NCI-H446 treated with DMSO at 0.1 percent for 48 hours (cell line): ENCODE results near the gene FGF1.

Experiments used
- DNase-seq: peaks from one replicate; lab custom pipeline; 2025; lab: John Stamatoyannopoulos, UW

FGF1 gene

DNA sequence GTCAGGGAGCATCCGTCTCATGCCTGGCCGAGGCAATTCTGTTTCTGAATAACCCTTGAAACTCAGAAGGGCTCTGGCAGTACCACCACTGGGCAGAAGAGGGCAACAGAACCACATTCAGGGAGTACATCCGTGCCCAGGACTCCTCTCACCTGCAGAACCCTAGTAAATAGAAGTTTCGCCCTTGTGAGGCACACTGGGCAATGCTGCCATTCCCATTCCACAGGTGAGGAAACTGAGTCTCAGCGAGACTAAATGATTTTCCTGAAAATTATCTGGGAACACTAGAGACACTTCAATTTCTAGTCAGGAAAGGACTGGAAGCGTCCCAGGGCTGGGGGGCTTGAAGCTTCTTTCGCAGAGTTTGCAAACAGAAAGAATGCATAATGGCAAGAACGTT, 74.7 kb downstream of the FGF1 start:
- no peak for DNase-seq

DNA sequence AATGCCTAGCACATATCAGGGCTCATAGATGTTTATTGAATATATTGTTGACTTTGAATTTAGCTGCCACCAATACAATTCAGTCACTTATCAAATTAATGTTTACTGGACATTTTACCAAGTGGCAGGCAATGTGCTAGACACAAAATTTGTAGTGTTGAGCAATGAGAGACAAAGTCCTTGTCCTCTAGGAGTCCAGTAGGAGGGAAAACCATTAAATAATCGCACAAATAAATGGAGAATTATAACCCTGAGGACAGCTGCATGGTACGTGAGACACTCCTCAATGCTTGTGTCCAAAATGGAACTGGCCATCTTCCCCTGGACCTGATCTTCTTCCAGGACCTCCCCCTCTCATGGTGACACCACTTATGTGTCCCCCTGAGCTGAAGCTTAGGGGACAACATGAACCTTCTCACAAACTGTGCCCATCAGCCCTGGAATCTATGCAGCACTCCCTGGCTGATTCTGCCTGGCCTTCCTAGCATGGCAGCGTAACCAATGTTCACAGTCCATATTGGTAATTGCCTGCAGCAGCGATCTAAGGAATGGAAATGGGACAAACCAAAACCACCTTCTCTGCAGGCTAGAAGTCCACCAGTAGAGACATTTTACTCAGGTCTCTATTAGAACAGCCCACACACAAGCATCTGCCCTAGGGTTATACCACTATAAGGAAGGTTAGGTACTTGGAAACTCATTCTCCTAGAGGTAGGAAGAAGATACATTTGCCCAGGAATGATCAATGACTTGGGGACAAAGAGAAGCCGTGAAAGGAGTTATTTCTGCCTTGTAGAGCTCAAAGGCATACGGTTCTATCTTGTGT, 75.5 kb downstream of the FGF1 start:
- no peak for DNase-seq

DNA sequence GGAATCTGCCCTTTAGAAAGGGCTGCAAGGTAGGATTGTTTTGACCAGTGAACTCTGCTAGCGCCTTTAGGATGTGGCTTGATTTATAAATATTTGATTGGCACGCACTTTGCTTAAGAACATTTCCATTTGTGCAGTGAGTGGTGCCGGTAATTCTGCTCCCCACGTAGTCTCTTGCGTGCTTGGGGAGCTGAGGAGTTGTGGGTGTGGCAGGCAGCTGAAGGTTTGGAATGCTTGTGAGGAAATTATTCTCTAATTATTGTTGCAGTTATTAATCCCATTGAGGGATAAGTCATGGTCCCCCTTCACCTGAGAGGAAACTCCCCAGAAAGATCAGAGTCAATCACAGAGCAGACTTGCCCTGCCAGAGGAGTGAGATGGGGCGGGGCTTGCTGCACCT, 76.7 kb downstream of the FGF1 start:
- no peak for DNase-seq

DNA sequence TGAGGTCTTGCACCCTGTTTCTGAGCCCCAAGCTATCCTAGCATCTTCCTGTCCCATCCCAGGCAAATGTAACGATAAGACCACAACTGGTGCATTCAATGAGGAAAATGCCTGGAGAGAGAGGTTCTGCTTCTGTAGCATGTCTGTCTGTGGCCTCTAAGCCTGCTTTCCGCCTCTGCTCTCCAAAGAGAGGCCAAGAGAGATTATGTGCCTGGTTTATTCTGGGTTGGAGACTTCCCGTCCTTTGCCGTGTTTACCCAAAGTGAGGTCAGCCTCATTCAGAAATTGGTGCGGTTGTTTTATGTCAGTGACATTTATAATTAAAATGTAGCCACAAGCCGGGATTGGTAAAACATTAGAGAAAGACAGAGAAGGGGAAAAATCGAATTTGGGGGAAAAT, 77.8 kb downstream of the FGF1 start:
- no peak for DNase-seq

DNA sequence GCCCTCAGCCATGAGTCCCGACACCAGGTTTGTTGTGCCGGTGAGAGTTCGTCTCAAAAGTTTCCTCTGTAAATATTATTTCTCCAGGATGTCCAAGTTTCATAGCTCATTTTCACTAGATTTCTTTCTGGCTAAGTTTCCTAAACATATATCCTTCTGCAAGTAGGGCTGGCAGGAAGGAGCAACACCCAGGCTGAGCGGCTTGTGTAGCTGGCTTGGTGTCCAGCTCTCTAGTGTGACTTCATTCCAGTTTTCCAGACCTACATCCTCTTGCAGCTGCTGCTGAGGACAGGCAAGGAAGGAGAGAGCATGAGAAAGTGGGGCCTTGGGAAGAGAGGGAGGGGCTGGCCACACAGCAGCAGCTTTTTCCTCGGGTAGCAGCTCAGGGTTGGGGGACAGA, 80.3 kb downstream of the FGF1 start:
- no peak for DNase-seq

DNA sequence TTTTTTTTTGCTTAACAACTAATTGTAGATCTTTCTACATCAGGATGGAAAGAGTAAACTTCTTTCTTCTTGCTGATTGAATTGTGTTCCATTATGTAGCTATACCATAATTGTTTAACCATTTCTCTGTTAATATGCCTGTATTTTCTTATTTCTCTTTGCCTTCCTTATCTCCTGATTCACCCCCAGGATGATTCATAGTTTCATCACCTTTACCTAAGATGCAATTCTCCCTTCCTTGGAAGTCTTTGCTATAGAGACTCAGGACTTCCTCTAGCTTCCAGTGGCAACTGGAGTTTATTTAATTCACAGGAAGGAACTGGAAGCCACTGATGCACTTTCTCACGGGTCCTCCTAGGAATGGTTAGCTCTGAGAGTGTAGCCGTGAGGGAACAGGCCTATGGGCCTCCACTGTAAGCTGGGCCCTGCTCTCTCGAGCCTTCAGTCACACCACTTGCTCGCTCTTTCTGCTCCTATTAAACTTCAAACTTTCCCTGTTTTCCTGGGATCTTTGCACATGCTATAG, 83.1 kb downstream of the FGF1 start:
- no peak for DNase-seq

DNA sequence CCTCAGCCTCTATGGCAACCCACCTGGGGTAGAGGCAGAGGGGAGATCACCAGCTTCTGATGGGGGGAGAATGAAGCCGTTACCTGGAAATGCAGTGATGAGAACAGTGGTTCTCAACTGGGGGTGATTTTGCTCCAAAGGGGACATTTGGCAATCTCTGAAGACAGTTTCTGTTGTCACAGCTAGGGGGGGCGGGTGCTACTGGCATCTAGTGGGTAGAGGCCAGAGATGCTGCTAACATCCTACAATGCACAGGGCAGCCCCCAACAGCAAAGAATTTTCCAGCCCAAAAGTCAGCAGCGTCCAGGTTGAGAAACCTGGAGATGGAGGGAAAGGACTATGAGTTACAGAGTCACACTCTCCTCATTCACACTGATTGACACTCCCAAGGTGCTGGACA, 84.5 kb downstream of the FGF1 start:
- DNase-seq: no peak

DNA sequence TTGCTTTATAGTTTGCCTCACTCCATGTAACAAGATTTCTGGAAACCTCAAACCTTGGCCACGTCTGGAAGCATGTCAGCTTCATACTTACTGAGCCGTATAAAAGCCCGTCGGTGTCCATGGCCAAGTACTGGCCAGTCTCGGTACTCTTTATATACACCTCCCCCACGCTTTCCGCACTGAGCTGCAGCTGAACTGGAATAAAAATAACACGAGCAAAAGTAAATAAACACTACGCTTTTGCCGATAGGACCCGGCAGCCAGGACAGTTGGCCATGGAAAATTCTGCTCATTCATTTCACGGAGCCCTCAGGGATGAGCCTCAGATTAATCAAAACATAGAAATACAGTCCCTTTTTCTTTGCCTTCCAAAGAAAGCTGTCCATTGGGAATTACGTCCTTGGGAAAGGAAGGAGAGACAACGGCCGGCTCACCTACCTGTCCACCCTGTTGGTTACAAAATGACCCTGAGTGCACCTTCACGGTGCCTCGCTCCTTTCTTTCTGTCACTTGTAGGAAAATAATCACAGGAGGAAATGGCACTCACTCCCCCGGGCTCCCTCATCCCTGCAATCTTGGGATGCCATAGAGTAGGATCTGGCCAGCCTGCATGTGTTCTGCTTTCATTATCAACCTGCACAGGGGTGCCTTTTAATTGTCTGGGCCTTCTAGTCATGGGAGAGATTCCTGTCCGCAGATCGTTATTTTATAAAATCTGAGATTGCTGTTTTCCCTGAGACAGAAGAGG, 85.1 kb downstream of the FGF1 start:
- no peak for DNase-seq

DNA sequence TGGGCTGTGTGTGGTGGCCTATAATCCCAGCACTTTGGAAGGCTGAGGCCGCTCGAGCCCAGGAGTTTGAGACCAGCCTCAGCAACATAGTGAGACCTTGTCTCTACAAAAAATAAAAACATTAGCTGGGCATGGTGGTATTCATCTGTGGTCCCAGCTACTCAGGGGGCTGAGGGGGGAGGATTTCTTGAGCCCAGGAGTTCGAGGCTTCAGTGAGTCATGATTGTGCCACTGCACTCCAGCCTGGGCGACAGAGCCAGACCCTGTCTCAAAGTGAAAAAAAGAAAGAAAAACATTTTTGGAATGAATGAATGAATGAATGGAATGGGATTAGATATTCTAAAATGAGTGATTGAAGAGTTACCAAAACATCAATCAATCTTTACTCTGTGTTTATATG, 85.8 kb downstream of the FGF1 start:
- DNase-seq: no peak

DNA sequence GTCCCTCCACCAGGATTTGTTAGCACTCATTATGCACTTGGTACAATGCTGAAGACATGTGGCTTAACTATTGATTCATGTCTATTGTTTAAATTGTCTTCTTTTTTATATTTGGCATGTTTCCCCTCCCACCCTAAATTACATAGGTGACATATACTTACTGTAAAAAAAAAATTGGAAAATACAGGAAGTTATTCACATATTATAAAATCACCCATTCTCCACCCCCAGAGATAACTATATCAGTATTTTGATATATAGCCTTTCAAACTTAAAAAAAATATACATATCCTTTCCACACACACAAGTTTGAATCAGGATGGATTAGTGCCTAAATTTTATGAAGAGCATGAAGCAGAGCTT, 87.6 kb downstream of the FGF1 start:
- no peak for DNase-seq

DNA sequence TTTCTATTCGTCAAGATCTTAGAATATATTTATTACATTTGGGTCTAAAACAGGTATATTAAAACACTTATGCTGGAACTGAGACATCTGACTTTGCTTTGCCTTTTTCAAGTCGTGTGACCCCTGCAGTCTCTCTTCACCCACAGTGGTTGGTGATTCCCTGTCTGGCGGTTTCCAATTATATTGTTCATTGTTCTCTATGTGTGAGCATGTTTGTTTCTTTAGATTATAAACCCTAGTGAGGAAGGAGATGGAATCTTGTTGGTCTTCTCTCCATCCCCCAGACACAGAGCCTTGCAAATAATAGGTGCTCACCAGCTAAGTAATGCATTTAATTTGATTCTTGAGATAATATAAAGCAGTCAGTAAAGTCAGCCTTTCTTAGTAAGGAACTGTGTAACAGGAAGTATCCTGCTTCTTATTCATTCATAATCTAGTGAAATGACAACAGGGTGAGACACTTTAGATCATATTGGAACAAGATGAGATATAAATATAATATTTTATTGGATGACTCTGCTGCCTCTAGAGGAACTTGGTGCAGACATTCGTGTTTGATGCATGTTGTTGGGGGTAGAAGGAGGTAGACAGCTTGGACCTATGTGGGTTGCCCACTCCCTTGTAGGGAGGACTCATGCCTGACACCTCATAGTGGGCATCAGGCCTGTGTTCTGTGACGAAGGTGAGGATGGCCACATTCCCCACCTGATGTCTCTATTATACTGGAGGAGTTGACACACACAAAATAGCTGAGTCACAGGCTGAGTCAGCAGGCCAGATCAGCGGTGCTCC, 88.1 kb downstream of the FGF1 start:
- no peak for DNase-seq

DNA sequence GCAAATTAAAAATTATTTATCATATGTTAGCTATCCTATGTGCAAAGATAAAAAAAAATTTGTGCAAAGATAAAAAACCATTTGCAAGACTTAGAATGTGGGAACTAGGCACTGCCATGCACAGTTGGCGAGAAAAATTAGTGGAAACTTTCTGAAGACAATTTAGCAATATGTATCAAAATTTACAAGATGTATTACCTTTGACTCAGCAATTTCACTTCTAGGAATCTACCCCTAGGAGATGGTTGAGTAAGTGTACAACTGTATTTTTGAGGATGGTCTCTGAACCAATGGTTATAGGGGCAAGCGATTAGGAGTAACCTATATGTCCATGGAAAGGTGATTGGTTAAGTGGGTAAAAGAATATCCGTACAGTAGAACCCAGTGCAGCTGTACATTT, 88.9 kb downstream of the FGF1 start:
- no peak for DNase-seq

DNA sequence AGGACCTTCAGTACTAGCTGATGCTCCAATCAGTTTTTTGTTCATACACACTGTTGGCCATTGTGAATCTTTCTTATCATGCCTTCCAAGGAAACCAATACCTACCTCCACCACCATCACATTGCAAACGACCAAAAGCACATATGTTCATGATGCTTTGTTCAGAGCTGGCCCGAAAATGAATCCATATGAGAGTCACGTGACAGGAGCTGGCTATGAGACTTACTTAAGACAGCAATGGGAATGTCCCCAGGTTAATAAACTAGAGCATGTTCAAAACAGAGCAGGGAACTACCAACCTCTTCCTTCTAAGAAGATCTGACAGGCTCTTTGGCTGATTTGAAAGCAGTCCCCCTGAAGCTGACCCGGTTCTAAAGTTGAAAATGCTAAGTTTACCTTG, 93.5 kb downstream of the FGF1 start:
- DNase-seq: no peak

DNA sequence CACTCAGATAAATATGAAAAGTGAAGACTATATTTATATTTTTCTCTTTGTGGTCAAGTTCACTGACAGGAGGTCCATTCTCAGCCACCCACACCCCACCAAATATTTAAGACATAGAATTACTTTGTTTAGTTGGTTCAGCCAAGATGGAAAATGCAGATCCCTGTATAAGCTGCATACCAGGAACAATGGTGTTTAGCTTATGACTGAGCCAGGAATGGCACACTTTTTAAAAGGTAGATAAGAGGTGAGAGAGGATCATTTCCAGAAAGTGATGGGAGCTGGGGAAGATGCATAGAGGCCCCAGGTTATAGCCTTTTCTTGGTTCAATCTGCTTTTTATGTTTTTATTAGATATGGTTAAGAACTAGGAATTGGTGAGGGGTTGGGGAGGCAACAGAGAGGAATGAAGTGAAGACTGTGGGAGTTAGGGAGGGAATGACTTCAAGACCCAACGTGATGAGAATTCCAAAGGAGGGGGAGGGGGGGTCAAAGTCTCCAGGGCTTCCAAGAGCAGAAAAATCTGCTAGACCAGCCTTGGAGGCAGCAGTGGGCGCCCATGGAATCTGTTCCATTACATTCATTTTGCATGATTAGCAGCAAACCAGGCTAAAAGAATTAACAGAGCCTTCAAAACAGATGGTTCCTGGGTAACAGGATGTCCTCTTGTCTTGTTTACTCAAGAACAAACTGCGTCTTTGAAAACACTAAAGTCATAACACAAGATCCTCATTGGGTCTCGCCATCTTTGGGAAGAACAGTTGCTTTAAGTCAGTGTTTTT, 95.2 kb downstream of the FGF1 start:
- no peak for DNase-seq

DNA sequence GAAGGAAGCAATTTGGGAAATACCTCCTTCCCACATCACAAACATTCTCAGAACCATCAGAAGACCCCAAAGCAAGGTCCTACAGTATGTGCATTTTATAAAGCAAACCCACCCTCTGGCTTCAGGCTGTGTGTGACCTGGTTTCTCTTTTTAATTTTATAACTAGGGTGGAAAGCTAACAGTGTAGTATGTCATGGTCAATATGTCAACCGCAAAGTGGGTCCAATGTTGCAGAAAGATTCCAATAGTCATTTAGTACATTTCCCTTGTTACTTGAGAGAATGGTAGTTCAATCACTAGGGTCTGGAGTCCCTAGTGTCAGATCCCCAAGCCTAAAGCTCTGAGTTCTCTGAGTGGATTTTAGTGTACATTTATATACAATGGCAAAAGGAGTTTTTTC, 96.2 kb downstream of the FGF1 start:
- no peak for DNase-seq

DNA sequence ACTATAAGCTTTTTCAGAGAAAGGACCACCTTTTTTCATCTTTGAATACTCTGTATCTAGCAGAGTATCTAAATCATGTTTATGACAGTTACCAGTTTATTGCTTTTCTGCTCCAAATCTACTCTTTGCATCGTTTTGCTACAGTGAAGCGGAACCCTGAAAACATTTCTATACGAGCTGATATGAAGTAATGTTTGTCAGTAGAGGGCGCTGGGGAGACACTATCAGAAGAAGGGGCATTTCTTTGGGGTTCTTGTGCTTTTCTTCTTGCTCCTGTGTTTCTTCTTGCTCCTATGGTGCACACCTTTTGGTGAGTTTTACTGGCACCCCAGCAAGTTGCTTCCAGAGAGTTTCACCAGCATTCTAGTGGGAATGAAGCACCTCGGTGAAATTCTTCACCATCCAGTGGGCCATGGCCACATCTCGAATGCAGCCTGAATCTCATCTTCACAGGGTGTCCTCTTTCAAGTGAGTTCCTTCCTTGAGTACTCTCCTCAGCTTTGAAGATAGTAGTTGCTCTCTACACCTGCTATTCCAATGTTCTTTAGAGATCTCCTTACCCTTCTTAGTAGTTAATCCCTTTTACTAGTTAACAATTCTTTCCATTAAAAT, 98.4 kb downstream of the FGF1 start:
- DNase-seq: no peak

DNA sequence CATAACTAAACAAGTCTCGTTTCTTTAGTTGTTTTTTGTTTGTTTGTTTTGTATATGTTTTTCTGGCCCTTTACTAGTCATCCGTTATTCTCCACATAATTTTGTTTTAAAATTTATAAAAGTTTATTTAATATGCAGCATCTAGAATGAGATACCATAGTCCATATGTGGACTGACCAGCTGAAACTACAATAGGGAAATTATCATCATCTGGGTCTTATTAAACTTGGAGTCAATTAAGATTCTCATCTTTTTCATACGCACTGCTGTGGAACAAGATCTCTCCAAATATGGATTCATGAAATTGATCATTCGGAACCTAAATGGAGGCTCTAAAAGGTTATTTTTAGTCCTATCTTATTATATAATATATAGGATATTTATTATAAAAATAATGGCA, 99.3 kb downstream of the FGF1 start:
- no peak for DNase-seq

DNA sequence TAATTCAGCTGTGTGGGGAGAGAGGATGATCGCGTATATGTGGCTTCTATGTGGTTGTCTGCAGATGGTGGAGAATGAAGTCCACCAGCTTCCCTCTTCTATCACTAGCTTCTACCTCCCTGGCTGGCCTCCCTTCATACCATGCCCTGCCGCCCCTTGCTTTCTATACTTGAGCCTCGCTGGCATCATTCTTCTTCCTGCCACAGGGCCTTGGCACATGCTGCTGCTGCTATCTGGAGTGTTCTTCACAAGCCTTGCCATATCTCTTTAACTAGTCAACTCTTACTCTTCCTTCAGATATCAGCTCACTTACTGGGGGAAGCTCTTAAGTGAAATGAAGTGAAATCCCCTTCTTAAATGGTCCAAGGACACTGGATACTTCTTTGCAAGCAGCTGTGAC, 100.4 kb downstream of the FGF1 start:
- no peak for DNase-seq

DNA sequence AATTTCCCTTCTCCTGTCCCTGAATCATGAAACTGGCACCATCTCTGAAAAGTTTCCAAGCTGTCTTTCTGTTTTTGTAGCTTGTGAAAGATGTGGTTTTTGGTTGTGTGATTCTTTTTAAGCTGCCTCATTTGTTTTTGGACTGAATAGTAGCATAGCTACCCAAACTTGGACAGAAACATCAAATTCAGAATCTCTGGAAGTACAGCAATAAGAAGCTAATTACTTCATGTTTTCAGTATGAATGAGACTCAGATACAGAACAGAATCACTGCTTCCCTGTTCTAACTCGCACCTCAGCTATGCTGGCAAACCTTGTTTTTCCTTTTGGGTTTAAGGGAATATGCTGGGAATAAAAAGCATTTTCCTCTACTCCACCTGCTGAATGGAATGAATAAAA, 101.0 kb downstream of the FGF1 start:
- no peak for DNase-seq

DNA sequence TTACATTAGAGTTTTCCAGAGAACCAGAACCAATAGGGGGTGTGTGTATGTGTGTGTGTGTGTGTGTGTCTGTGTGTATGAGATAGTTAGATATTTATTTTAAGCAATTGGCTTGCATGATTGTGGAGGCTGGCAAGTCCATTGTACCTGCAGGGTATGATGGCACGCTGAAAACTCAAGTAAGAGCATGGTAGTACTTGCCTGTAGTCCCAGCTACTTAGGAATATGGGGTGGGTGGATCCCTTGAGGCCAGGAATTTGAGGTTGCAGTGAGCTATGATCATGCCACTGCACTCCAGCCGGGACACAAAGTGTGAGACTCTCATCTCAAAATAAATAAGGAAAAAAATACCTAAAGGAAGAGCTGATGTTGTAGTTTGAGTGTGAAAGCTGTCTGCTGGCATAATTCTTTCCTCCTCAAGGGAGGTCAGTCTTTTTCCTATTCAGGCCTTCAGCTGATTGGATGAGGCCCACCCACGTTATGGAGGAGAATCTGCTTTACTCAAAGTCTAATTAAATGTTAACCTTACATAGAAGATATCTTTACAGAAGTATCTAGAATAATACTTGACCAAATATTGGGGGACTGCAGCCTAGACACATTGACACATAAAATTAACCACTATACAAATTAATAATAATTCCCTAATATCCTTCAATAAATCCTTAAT, 107.6 kb downstream of the FGF1 start:
- DNase-seq: no peak

DNA sequence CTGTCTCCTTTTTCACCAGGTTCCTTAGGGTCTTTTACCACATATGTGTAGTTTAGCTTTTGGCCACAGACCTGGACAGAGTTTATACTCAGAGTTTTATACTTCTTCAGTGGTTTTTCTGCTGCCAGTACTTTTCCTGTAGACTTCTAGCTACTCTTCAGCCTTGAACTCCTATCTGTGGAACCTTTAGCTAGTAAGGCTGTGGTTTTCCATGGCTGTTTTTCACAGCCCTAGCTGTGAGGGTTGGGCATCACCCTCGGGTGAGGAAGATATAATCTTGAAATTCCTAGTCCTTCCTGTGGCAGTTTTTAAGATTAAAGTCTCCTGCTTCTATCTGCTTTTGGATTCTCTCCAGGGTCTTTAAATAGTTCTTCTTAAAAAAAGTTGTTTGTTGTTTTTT, 109.1 kb downstream of the FGF1 start:
- no peak for DNase-seq
